GM10847 (cell line): Measurements from ENCODE around the gene LHFPL2.

Experiments used
- POLR2A ChIP-seq: IDR thresholded peaks from 2 replicates; pipeline ENCODE4 v1.6.1; 2011; ENCODE audit not compliant: insufficient read length; ENCODE audit errors: extremely low read depth

Gene LHFPL2

GRCh38 chr5:78597068-78597973 is 51.3 kb downstream of the LHFPL2 start:
- TF ChIP-seq POLR2A, result no peak

DNA sequence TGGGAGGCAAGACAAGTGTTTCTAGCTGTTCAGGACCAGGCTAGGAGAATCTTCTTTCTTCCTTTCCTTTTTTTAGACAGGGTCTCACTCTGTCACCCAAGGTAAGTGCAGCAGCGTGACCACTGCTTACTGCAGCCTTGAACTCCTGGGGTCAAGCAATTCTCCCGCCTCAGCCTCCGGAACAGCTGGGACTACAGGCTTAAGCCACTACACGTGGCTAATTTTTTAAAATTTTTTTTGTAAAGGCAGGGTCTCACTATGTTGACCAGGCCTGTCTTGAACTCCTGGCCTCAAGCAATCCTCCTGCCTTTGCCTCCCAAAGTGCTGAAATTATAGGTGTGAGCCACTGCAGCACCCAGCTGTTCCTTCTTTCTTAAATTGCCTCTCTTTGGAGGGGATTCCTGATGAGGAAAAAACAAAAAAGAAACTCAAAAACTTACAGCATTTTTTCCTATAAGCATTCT is 53.1 kb downstream of the LHFPL2 start:
- TF ChIP-seq POLR2A, result no peak

DNA sequence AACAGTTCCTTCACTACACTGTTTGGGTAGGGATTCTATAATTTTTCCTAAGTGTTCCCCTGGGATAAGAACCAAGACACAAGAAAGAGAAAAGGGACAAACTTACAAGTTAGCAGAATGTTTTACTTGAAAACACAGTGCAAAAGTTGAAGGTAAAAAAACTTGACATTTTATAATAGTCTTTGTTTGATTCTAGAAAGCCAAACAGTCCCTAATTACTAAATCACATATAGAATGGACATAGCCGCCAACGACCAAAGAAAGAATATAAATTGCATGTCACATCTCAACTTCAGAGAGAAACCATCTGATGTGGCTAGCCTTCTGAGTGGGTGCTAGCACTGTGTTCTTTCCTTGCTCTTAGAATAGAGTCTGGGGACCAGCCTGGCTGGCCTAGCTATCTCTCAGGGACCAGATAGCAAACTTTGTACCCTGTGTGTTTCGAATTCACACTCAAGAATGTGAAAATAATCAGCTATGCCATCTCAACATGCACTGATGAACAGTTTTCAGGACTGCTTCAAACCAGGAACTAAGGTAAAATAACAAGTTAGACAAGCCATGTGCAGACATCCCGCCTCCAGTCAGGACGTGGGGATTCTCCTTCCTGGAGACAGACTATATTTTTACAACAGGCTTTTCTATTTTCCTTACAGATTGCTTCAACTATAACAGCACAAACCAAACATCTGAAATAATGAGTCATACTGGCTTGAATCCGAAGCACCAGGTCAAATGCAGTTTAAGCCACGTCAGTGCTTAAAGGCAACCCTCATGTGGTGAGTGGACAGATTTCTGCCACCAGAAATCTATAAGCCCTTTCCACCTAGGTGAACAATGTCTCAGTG is 53.7 kb downstream of the LHFPL2 start:
- TF ChIP-seq POLR2A, result no peak

GRCh38 chr5:78594021-78594420 is 54.6 kb downstream of the LHFPL2 start:
- no peak for TF ChIP-seq POLR2A

DNA sequence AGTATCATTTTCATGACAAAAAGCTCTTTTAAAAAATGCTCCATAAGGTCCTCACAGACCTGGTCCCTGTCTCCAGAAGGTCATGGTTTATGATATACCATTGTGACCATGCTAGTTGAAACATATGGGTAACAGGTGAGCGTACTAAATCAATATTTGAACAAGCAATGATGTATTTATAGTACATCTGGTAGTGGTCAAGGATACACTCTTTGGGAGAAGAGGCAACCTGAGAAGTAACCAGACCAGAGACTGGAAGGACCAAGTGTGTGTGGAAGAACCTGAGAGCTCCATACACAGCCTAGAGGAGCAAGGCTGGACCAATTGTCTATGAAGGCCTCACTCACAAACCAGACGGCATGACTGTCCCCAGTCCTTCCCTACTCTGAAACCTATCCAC is 55.1 kb downstream of the LHFPL2 start:
- no peak for TF ChIP-seq POLR2A

GRCh38 chr5:78592735-78593386 is 55.7 kb downstream of the LHFPL2 start:
- TF ChIP-seq POLR2A, result no peak

- no peak for TF ChIP-seq POLR2A
These were observed 56.4 kb downstream of the LHFPL2 start for GRCh38 chr5:78591972-78592700.

DNA sequence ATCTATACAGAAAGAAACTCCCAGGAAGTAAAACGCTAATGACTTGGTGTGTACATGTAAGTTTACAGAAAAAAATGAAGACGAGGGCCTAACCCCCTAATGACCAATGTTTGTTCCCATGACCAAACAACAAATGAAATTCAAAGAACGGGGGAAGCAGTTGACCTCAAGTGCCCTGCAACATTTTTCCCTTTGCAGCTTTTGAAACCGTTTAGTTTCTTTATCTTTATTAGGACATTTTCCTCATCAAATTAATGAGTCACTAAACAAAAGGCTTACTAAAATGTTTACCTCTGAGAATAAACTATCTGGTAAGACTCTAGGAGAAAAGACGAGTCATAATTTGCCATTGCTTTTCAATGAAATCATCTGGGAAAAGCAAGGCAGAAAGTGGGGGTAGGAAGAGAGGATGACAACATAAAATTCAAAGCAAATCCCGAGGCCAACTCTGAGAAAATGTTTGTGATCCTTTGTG is 57.4 kb downstream of the LHFPL2 start:
- TF ChIP-seq POLR2A, result no peak

DNA sequence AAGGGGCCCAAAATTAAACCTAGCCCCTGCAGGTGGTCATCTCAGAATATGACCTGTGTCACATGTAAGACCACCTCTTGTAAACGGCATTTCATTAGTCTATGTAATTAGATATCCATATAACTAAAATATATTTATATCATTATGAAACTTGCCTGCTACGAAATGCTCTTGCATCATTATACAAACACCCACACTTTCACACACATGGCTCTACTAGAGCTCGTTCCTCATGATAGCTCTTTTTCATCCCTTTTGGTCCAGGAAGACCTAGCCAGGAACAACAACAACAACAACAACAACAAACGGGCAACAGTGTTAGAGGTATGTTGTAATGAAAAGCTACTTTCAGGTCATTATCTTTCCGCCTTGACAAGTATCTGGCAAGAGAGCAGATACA is 58.6 kb downstream of the LHFPL2 start:
- TF ChIP-seq POLR2A, result no peak

DNA sequence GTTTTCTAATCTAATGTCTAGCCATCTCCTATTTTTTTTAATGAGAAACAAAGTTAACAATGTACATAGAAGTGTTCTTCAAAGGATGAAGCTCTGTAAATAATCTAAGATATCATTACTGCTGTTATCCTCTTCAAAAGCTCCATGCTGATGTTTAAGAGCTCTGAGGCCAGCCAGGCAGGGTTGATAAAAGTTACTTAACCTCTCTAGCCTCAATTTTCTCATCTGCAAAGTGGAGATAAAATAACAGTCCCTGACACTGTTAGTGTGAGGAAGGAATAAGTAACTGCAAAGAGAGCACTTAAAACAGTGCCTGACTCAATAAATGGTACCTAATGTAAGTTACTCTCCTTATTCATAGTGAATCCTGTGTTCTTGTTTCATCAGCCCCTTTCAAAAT is 60.1 kb downstream of the LHFPL2 start:
- no peak for TF ChIP-seq POLR2A

GRCh38 chr5:78587775-78588291 is 60.7 kb downstream of the LHFPL2 start:
- no peak for TF ChIP-seq POLR2A

DNA sequence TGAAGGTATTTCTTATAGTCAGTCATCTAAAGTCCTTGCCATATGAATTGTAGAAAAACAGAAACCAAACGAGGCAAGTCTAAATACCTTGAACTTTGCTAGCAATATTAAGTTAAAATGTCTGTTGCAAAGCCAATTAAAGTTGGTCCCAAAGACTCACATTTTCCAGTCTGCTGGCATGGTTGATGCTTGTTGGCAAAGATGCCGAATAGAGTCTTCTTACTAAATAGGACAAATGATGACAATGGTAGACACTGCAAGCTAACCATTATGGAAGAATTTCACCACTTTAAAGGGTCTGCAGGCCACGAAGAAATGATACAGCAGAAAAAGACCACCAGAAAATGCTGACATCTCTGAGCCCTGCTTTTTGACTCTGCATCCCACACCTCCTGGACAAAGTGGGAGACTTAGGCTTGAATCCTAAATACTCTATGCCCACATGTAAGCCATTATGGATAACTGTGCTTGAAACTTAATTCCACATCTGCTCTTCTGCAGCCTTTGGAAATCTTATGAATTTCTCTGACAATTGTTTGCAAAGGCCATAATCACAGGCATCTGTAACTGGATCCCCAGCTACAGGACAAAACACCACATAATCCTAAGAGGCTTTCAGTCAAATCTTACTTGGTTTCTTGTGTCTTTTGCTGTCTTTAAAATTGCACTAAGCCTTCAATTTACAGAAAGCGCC is 61.3 kb downstream of the LHFPL2 start:
- TF ChIP-seq POLR2A, result no peak

- no peak for TF ChIP-seq POLR2A
These were observed 62.3 kb downstream of the LHFPL2 start for GRCh38 chr5:78586251-78586650.

GRCh38 chr5:78578015-78578414 is 70.6 kb downstream of the LHFPL2 start:
- no peak for TF ChIP-seq POLR2A
